ENCODE data around the gene GSTT2B.
"Not testable (repeated sequence)": the region's sequence is repeated elsewhere in the genome, so short reads cannot be mapped to it uniquely, and the experiment has no call there.

GRCh38 chr22:23956301-23956900 lies 4.6 kb downstream of the GSTT2B start:
- TF ChIP-seq POLR2A, POLR2AphosphoS5 (IDR thresholded peaks at IDR 0.05; ENCODE audit: low read depth, low read length): not testable (repeated sequence)
